Hematopoietic multipotent progenitor cell treated with erythropoietin and hydrocortisone succinate and interleukin-3 and kit ligand, for 15 days (in vitro differentiated cells): Measurements from ENCODE around the gene SCGB1D2.
"Not testable (repeated sequence)": the region's sequence is repeated elsewhere in the genome, so short reads cannot be mapped to it uniquely, and the experiment has no call there.

Experiments
- DNase-seq: peaks from one replicate; pipeline ENCODE4 v3.0.0-alpha.2; 2015; ENCODE audit warnings: low spot score

SCGB1D2 gene, protein sequence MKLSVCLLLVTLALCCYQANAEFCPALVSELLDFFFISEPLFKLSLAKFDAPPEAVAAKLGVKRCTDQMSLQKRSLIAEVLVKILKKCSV

DNA sequence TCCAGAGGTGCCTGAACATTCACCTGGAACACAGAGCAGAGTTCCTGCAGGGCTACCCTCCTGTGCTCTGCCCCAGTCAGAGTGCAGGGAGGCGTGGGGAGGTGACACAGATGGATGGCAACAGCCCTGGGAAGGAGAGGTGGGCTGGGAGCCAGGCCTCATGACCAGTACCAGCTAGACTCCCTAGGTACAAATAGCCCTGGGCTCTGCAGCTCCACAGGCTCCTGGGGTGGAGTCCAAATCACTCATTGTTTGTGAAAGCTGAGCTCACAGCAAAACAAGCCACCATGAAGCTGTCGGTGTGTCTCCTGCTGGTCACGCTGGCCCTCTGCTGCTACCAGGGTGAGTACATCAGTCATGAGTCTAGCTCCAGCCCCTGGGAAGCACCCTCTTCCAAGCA is at the start of gene SCGB1D2:
SCGB1D2 (plus strand) TSS at position 219 of the 400 bp plus-strand sequence; CDS start at position 288, 69 bp downstream.
- no peak for DNase-seq

DNA sequence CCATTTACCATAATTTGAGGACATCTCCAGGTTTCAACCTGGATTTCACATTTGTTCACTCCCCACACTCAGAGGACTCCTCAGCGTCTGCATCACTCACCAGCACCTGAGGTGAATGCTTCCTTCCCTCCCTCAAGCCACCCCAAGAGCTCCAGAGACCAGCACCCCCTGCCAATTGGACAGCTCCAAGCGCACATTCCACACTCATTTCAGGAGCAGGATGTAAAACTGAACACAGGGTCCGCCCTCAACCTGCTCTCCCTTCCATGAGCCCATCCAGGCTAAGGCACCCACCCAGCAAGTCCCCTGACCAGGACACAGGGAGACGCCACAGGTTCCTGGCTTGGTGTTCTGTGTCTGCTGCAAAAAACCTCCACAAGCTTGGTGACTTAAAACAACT is 48.1 kb upstream of the SCGB1D2 start:
- DNase-seq = no peak

GRCh38 chr11:62195010-62195409 is 47.0 kb upstream of the SCGB1D2 start:
- DNase-seq = not testable (repeated sequence)

DNA sequence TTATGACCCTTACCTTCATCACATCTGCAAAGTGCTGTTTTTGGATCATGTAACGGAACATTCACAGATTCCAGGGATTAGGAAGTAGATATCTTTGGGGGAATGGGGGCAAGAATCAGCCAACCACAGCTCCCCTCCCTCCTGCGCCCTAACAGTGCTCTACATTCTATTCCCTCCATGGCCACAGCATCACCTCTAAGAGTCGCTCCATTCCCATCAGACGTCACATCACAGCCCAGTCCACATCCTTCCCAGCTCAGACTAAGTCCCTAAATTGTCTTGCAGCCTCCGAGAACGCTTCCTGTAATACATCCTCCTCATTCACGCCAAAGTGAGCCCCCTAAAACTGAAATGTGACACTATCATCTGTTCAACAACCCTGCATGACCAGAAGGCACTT is 46.1 kb upstream of the SCGB1D2 start:
- no peak for DNase-seq

DNA sequence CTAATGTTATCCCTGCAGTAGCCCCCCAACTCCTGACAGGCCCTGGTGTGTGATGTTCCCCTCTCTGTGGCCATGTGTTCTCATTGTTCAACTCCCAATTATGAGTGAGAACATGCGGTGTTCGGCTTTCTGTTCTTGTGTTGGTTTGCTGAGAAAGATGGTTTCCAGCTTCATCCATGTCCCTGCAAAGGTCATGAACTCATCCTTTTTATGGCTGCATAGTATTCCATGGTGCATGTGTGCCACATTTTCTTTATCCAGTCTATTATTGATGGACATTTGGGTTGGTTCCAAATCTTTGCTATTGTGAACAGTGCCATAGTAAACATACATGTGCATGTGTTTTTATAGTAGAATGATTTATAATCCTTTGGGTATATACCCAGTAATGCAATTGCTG is 44.6 kb upstream of the SCGB1D2 start:
- not testable (repeated sequence) for DNase-seq

DNA sequence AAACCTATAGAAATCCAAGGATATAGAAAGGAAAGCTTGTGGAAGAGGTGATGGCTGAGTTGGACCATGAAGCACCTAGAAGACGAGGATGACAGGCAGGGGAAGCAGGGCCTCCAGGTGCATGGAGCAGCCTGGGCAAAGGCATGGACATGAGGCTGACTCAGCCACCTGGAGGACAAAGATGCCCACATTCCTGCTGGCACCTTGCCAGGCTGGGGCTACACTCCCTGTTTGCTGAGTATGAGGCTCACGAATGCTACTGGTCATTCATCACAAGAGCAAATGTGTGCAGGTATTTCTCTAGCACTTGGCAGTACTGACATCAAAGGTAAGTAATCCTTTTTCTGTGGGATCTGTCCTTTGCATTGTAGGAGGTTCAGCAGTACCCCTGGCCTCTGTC is 40.7 kb upstream of the SCGB1D2 start:
- no peak for DNase-seq

GRCh38 chr11:62202910-62203309 is 39.1 kb upstream of the SCGB1D2 start:
- DNase-seq = no peak

DNA sequence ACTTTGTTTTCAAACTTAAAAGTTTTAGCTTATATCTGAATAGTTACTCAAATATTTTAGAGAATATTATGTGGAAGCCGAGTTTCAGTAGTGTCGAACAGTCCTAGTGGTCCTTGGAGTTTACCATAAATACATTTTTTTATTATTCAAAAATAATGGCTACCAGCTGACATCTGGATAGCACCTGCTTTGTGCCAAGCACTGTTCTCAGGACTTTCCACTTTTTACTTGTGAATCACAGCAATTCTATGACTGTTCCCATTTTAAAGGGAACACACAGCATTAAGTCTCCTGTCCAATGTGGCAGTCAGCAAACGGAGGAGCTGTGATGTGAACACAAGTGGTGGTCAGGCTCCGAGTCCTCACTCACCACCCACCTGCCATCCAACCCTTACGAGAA is 37.6 kb upstream of the SCGB1D2 start:
- no peak for DNase-seq

GRCh38 chr11:62205441-62205840 is 36.6 kb upstream of the SCGB1D2 start:
- no peak for DNase-seq

DNA sequence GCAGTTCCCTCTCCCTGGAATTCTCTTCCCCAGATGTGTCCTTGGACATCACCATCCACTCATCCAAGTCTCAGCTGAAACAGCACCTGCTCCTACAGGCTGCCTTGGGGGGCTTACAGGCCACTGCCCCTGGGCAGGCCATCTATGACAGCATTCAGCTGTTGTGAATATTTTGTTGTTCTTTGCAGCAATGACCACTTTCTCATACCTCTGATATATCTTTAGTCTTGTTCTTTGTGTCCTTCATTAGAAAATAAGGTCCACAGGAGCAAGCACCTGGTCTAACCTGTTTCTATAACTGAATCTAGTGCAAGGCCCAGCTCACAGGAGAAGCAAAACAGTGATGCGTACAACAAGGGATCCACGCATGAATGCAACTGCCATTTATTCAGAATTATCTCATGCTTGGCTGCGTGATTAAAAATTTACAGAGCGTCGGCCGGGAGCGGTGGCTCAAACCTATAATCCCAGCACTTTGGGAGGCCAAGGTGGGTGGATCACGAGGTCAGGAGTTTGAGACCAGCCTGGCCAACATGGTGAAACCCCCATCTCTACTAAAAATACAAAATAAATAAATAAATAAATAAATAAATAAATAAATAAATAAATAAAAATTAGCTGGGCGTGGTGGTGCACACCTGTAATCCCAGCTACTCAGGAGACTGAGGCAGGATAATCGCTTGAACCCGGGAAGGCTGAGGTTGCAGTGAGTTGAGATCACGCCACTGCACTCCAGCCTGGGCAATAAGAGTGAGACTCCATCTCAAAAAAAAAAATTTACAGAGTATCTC is 35.6 kb upstream of the SCGB1D2 start:
- DNase-seq = not testable (repeated sequence)

GRCh38 chr11:62208785-62209144 is 33.3 kb upstream of the SCGB1D2 start:
- no peak for DNase-seq

- no peak for DNase-seq
Measured at GRCh38 chr11:62217191-62217748, 24.8 kb upstream of the SCGB1D2 start.

GRCh38 chr11:62221498-62221897 is 20.5 kb upstream of the SCGB1D2 start:
- DNase-seq = no peak

DNA sequence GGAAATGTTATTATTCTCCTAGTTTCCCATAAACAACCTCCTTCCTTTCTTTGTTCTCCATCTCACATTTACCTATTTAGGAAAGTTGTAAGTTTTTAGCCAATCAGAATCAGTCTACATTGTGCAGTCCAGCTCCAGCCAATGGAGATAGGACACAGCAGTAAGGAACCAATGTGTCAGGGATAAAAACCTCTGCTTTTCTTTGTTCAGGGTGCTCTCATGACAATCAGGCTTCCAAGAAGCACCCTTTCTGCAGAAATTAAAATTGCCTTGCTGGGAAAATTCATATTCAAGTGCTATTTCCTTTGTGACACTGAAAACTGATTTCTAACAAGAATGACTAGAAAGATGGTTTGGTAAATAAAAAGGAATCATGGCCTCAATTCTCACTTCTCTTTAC is 18.9 kb upstream of the SCGB1D2 start:
- no peak for DNase-seq

DNA sequence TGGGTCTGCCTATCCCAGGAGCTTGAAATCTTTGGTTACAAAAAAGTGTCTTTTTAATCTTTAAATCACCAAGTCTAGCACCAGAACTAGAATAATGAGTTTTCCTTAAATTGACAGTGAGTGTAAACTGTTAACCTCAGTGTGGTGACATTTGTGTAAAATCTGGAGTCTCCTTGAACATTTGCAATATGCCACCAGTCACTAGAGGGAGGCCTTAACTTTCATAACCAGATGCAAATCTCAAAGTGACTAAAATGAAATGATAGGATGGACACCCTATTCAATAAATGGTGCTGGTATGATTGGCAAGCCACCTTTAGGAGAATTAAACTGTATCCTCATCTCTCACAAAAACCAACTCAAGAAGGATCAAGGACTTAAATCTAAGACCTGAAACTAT is 8.3 kb upstream of the SCGB1D2 start:
- no peak for DNase-seq

DNA sequence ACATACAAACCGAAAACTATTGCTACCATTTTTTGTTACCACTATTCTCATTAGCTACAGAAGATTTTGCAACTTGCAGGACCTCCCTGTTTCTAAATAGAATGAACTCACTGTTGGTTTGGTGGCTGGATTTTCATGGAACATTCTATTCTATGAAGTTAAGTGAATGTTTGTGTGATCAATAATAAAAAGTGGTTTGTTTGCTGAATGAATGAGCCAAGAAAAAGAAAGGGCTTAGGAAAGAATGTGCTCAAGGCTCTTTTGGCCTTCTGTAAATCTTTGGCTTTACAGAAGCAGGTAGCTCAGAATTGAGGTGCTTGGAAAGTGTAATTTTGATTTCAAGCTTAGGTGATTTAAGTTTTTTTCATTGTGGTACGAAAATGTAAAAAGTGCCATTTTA is 5.9 kb upstream of the SCGB1D2 start:
- DNase-seq = no peak

DNA sequence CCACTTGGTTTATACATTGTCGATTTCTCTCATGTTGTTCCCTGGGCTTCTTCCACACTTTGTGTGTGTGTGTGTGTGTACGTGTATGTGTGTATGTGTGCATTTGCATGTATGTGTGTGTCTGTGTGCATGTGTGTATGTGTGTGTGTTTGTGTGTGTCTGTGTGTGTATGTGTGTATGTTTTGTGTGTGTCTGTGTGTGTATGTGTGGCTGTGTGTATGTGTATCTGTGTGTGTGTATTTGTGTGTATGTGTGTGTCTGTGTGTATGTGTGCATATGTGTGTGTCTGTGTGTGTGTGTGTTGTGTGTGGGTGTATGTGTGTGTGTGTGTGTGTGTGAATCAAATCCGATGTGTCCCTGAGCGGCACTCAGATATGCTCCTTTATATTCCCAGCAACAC is 4.5 kb upstream of the SCGB1D2 start:
- DNase-seq = no peak

DNA sequence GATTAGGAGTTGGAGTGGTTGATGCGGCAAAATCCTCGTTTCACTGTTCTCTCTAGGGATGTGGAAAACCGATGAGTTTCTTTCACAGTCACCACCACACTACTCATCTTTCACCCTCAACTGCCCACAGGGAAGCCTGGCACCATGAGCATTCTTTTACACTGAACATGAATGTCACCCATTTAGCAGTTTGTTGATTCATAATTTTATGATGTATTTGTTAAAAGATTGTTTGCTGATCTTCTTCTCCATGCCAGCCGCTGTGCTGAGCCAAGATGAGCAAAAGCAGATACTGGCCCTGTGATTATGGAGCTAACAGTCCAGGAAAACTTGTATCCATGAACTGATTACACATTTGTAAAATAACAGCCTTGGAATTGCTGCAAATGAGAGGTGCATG is 3.9 kb upstream of the SCGB1D2 start:
- no peak for DNase-seq

DNA sequence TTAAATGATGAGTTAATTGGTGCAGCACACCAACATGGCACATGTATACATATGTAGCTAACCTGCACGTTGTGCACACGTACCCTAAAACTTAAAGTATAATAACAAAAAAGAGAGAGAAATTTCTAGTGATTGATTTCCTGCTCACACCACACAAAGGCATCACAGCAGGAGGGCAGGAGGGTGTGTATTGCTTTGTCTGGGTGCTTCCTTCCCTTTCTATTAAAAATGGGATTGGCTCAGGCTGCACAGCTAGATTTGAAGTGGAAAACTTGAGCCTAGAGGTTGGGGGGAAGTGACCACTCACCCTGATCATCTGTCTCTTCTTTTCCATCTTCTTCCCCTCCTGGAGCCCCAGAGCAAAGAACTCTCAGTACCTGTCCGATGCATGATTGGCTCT is 944 bp upstream of the SCGB1D2 start:
- no peak for DNase-seq

- no peak for DNase-seq
Measured at GRCh38 chr11:62245271-62245753, 3.3 kb downstream of the SCGB1D2 start.

- DNase-seq = no peak
Measured at GRCh38 chr11:62251698-62252097, 9.7 kb downstream of the SCGB1D2 start.

GRCh38 chr11:62253999-62254542 is 12.0 kb downstream of the SCGB1D2 start:
- no peak for DNase-seq

DNA sequence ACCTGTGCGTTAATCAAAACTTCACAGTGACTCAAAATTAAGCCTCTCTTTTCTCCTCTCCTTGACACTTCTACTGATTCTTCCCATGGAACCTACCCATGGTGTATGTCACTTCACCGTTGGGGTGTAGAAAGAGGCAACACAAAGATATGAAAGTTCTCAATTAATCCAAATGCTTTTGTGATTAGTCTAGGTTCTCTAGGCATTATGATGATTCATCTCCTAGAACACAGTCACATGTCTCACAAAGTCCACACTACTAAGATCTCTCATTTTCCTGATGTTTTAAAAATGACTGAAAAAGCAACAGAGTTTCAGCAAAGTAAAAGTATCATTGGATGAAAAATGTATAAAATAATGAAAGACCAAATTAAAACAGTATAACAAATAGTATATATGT is 14.2 kb downstream of the SCGB1D2 start:
- no peak for DNase-seq
